Measurements from ENCODE around the gene SLC9A2. TPM values are rescaled to one million over a fixed set of nuclear protein-coding genes. Genes with fewer than 3 reads are reported as not detected.
A peak's percentile ranks its signal among the peaks of the same experiment; 100 is the strongest.

SLC9A2 gene
- total RNA-seq, 1 donor from 2014 or later: 0.05 TPM

GRCh38 chr2:102736410-102737409, 117.4 kb downstream of the SLC9A2 start:
- Mint-ChIP-seq H3K27ac (ENCODE audit: unreplicated experiment) (peak overlapping the region; percentile 88), H3K36me3 (ENCODE audit: low read depth, unreplicated experiment) (no peaks in the 10 kb centered on the region), H3K9me3 (ENCODE audit: unreplicated experiment) (no peaks in the 10 kb centered on the region), H3K27me3 (ENCODE audit: unreplicated experiment) (peaks cover 3% of the 10 kb centered on the region), H3K4me1 (ENCODE audit: unreplicated experiment) (peaks cover 30% of the 10 kb centered on the region), H3K4me3 (ENCODE audit: unreplicated experiment) (peak overlapping the region; percentile 97)
- TF ChIP-seq CTCF (IDR thresholded peaks at IDR 0.05; ENCODE audit: unreplicated experiment): no peak
- peak; percentile 90 for DNase-seq (ENCODE audit: low spot score)

GRCh38 chr2:102737431-102737830, 118.1 kb downstream of the SLC9A2 start:
- Mint-ChIP-seq H3K4me3 (ENCODE audit: unreplicated experiment) (peak overlapping the region; percentile 97), H3K9me3 (ENCODE audit: unreplicated experiment) (no peaks in the 10 kb centered on the region), H3K27ac (ENCODE audit: unreplicated experiment) (no peak overlapping the region), H3K4me1 (ENCODE audit: unreplicated experiment) (peaks cover 30% of the 10 kb centered on the region), H3K36me3 (ENCODE audit: low read depth, unreplicated experiment) (no peaks in the 10 kb centered on the region), H3K27me3 (ENCODE audit: unreplicated experiment) (peaks cover 3% of the 10 kb centered on the region)
- no peak for TF ChIP-seq CTCF (IDR thresholded peaks at IDR 0.05; ENCODE audit: unreplicated experiment)
- DNase-seq (ENCODE audit: low spot score): no peak

GRCh38 chr2:102743259-102743658, 123.9 kb downstream of the SLC9A2 start:
- Mint-ChIP-seq H3K27ac (ENCODE audit: unreplicated experiment) (no peak overlapping the region), H3K4me1 (ENCODE audit: unreplicated experiment) (no peaks in the 10 kb centered on the region), H3K27me3 (ENCODE audit: unreplicated experiment) (no peaks in the 10 kb centered on the region), H3K36me3 (ENCODE audit: low read depth, unreplicated experiment) (no peaks in the 10 kb centered on the region), H3K9me3 (ENCODE audit: unreplicated experiment) (no peaks in the 10 kb centered on the region), H3K4me3 (ENCODE audit: unreplicated experiment) (no peak overlapping the region)
- TF ChIP-seq CTCF (IDR thresholded peaks at IDR 0.05; ENCODE audit: unreplicated experiment): no peak
- DNase-seq (ENCODE audit: low spot score): no peak

- Mint-ChIP-seq H3K4me1 (ENCODE audit: unreplicated experiment) (peaks cover 10% of the 10 kb centered on the region), H3K27me3 (ENCODE audit: unreplicated experiment) (no peaks in the 10 kb centered on the region), H3K4me3 (ENCODE audit: unreplicated experiment) (no peak overlapping the region), H3K9me3 (ENCODE audit: unreplicated experiment) (no peaks in the 10 kb centered on the region), H3K36me3 (ENCODE audit: low read depth, unreplicated experiment) (no peaks in the 10 kb centered on the region), H3K27ac (ENCODE audit: unreplicated experiment) (no peak overlapping the region)
- TF ChIP-seq CTCF (IDR thresholded peaks at IDR 0.05; ENCODE audit: unreplicated experiment): no peak
- no peak for DNase-seq (ENCODE audit: low spot score)
These were observed 128.8 kb downstream of the SLC9A2 start for GRCh38 chr2:102748107-102748506.

GRCh38 chr2:102749938-102750337, 130.6 kb downstream of the SLC9A2 start:
- no peaks in the 10 kb centered on the region for H3K36me3 Mint-ChIP-seq (ENCODE audit: low read depth, unreplicated experiment)
- peaks cover 12% of the 10 kb centered on the region for H3K4me1 Mint-ChIP-seq (ENCODE audit: unreplicated experiment)
- no peaks in the 10 kb centered on the region for H3K27me3 Mint-ChIP-seq (ENCODE audit: unreplicated experiment)
- no peak for DNase-seq (ENCODE audit: low spot score)
- no peak for TF ChIP-seq CTCF (IDR thresholded peaks at IDR 0.05; ENCODE audit: unreplicated experiment)
- H3K9me3 Mint-ChIP-seq (ENCODE audit: unreplicated experiment): no peaks in the 10 kb centered on the region
- no peak overlapping the region for H3K4me3 Mint-ChIP-seq (ENCODE audit: unreplicated experiment)
- peak overlapping the region; percentile 4 for H3K27ac Mint-ChIP-seq (ENCODE audit: unreplicated experiment)

Data from endothelial cell (in vitro differentiated cells).